ENCODE measurements around the gene UBE4B.

DNA sequence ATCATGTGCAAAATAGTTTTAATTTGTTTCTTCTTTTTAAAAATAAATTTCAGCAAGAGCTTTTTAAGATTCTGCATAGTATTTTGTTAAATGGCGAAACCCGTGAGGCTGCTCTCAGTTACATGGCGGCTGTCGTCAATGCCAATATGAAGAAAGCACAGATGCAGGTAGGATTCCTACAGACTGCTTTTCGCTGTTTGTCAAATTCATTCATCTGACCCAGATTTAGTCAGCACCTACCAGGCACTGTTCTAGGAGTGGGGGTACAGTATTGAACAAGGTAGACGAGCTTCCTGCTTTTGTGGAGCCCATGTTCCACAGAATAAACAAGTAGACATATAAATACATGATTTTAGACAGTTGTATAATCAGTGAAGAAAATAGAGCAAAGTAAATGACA, 99.6 kb downstream of the UBE4B start:
- no peak for TF ChIP-seq MAX (IDR thresholded peaks at IDR 0.05; ENCODE audit: low read depth, low read length)
- no peak for TF ChIP-seq CBX5 (IDR thresholded peaks at IDR 0.05; ENCODE audit: low read depth)
- no peak for TF ChIP-seq CTCF (IDR thresholded peaks at IDR 0.05 in 2 of 3, conservative IDR thresholded peaks at IDR 0.05 in 1 of 3; ENCODE audit: control insufficient read depth in 2 of 3, extremely low read depth in 1 of 3, insufficient read depth in 1 of 3, low read depth in 3 of 3, low read length in 3 of 3)
- TF ChIP-seq GABPA (IDR thresholded peaks at IDR 0.05; ENCODE audit: low read depth) = no peak
- TF ChIP-seq, protein P1, sequence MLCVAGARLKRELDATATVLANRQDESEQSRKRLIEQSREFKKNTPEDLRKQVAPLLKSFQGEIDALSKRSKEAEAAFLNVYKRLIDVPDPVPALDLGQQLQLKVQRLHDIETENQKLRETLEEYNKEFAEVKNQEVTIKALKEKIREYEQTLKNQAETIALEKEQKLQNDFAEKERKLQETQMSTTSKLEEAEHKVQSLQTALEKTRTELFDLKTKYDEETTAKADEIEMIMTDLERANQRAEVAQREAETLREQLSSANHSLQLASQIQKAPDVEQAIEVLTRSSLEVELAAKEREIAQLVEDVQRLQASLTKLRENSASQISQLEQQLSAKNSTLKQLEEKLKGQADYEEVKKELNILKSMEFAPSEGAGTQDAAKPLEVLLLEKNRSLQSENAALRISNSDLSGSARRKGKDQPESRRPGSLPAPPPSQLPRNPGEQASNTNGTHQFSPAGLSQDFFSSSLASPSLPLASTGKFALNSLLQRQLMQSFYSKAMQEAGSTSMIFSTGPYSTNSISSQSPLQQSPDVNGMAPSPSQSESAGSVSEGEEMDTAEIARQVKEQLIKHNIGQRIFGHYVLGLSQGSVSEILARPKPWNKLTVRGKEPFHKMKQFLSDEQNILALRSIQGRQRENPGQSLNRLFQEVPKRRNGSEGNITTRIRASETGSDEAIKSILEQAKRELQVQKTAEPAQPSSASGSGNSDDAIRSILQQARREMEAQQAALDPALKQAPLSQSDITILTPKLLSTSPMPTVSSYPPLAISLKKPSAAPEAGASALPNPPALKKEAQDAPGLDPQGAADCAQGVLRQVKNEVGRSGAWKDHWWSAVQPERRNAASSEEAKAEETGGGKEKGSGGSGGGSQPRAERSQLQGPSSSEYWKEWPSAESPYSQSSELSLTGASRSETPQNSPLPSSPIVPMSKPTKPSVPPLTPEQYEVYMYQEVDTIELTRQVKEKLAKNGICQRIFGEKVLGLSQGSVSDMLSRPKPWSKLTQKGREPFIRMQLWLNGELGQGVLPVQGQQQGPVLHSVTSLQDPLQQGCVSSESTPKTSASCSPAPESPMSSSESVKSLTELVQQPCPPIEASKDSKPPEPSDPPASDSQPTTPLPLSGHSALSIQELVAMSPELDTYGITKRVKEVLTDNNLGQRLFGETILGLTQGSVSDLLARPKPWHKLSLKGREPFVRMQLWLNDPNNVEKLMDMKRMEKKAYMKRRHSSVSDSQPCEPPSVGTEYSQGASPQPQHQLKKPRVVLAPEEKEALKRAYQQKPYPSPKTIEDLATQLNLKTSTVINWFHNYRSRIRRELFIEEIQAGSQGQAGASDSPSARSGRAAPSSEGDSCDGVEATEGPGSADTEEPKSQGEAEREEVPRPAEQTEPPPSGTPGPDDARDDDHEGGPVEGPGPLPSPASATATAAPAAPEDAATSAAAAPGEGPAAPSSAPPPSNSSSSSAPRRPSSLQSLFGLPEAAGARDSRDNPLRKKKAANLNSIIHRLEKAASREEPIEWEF (IDR thresholded peaks at IDR 0.05; ENCODE audit: insufficient replicate concordance, low read depth, low read length) = no peak
- TF ChIP-seq POLR2A (IDR thresholded peaks at IDR 0.05; ENCODE audit: low read depth, low read length) = no peak
